Liver (tissue), 9 donors: ENCODE results near the gene ILK. TPM values are rescaled to one million over a fixed set of nuclear protein-coding genes. Genes with fewer than 3 reads are reported as not detected.

ENCODE experiments used
- DNase-seq: peaks from one replicate; pipeline ENCODE4 v3.0.0-alpha.2; 2017; ENCODE audit warnings: low spot score
- H3K27ac ChIP-seq, 2 donors: one replicate each; pipeline ENCODE4 v1.7.0; 2013; ENCODE audit warnings: inconsistent platforms in 2 of 2, low read length in 2 of 2, control low read depth in 1 of 2, low read depth in 1 of 2, mild to moderate bottlenecking in 1 of 2
- H3K27me3 ChIP-seq, 4 donors: one replicate each; pipeline versions ENCODE4 v1.6.1 to v1.7.0; 2013; ENCODE audit warnings: low read length in 3 of 4, inconsistent platforms in 1 of 4, mild to moderate bottlenecking in 1 of 4, moderate library complexity in 1 of 4; ENCODE audit not compliant: control insufficient read depth in 4 of 4, insufficient read depth in 4 of 4
- H3K36me3 ChIP-seq, 4 donors: one replicate each; pipeline versions ENCODE4 v1.6.1 to v1.7.0; 2013; ENCODE audit warnings: low read length in 3 of 4, mild to moderate bottlenecking in 3 of 4, low read depth in 1 of 4, moderate library complexity in 1 of 4; ENCODE audit not compliant: control insufficient read depth in 4 of 4, insufficient read depth in 3 of 4
- H3K4me1 ChIP-seq, 4 donors: one replicate each; pipeline versions ENCODE4 v1.6.1 to v1.7.0; 2013; ENCODE audit warnings: low read length in 3 of 4, mild to moderate bottlenecking in 3 of 4, moderate library complexity in 1 of 4; ENCODE audit not compliant: control insufficient read depth in 4 of 4, insufficient read depth in 4 of 4
- H3K4me3 ChIP-seq, 3 donors: one replicate each; pipeline versions ENCODE4 v1.6.1 to v1.7.0; 2013; ENCODE audit warnings: low read length in 3 of 3, control low read depth in 1 of 3, low read depth in 1 of 3, mild to moderate bottlenecking in 1 of 3
- H3K9ac ChIP-seq, 2 donors: one replicate each; pipeline ENCODE4 v1.7.0; 2013; ENCODE audit warnings: low read length in 2 of 2, mild to moderate bottlenecking in 2 of 2, moderate library complexity in 2 of 2, control low read depth in 1 of 2, low read depth in 1 of 2
- H3K9me3 ChIP-seq, 4 donors: one replicate each; pipeline versions ENCODE4 v1.6.1 to v1.7.0; 2013; ENCODE audit warnings: low read length in 3 of 4; ENCODE audit not compliant: control insufficient read depth in 4 of 4
- ATF3 ChIP-seq: IDR thresholded peaks from 2 replicates; pipeline ENCODE4 v1.6.1; 2016; ENCODE audit warnings: antibody characterized with exemption
- FOXA1 ChIP-seq: IDR thresholded peaks from 2 replicates; pipeline ENCODE4 v1.6.1; 2016; ENCODE audit warnings: antibody characterized with exemption
- FOXA2 ChIP-seq: IDR thresholded peaks from 2 replicates; pipeline ENCODE4 v1.6.1; 2016; ENCODE audit warnings: antibody characterized with exemption
- GABPA ChIP-seq, 2 donors: IDR thresholded peaks in 1 of 2; conservative IDR thresholded peaks in 1 of 2; 2 replicates each; pipeline ENCODE4 v1.6.1; 2016; ENCODE audit warnings: antibody characterized with exemption in 2 of 2, mild to moderate bottlenecking in 1 of 2, moderate library complexity in 1 of 2
- HNF4A ChIP-seq, 2 donors: conservative IDR thresholded peaks; 2 replicates each; pipeline ENCODE4 v1.6.1; 2016; ENCODE audit warnings: antibody characterized with exemption in 2 of 2, mild to moderate bottlenecking in 2 of 2
- HNF4G ChIP-seq: IDR thresholded peaks from 2 replicates; pipeline ENCODE4 v1.6.1; 2016; ENCODE audit warnings: antibody characterized with exemption
- JUND ChIP-seq, 2 donors: IDR thresholded peaks; 2 replicates each; pipeline ENCODE4 v1.6.1; 2016; ENCODE audit warnings: antibody characterized with exemption in 2 of 2
- MAX ChIP-seq: IDR thresholded peaks from 2 replicates; pipeline ENCODE4 v1.6.1; 2016; ENCODE audit warnings: antibody characterized with exemption
- NR2F2 ChIP-seq: IDR thresholded peaks from 2 replicates; pipeline ENCODE4 v1.6.1; 2016; ENCODE audit warnings: antibody characterized with exemption
- RAD21 ChIP-seq, 2 donors: IDR thresholded peaks; 2 replicates each; pipeline ENCODE4 v1.6.1; 2016; ENCODE audit warnings: antibody characterized with exemption in 2 of 2, mild to moderate bottlenecking in 2 of 2
- REST ChIP-seq: IDR thresholded peaks from 2 replicates; pipeline ENCODE4 v1.6.1; 2016; ENCODE audit warnings: antibody characterized with exemption, mild to moderate bottlenecking
- RXRA ChIP-seq, 2 donors: IDR thresholded peaks; 2 replicates each; pipeline ENCODE4 v1.6.1; 2017 to 2018; ENCODE audit warnings: antibody characterized with exemption in 2 of 2, mild to moderate bottlenecking in 1 of 2
- SP1 ChIP-seq: IDR thresholded peaks from 2 replicates; pipeline ENCODE4 v1.6.1; 2018; ENCODE audit warnings: antibody characterized with exemption, mild to moderate bottlenecking
- TAF1 ChIP-seq: conservative IDR thresholded peaks from 2 replicates; pipeline ENCODE4 v1.6.1; 2016; ENCODE audit warnings: antibody characterized with exemption, mild to moderate bottlenecking
- YY1 ChIP-seq: IDR thresholded peaks from 2 replicates; pipeline ENCODE4 v1.6.1; 2016; ENCODE audit warnings: antibody characterized with exemption, mild to moderate bottlenecking
- ZBTB33 ChIP-seq: IDR thresholded peaks from 2 replicates; pipeline ENCODE4 v1.6.1; 2016; ENCODE audit warnings: antibody characterized with exemption
- WGBS: extraction: QIAGEN DNeasy Blood & Tissue Kit; methylation state at CpG from one replicate; pipeline ENCODE4 v1.1.7; 2013; 5-methylcytosine and 5-hydroxymethylcytosine counted together
- polyA plus RNA-seq, 2 donors: library from polyadenylated mRNA; stranded (reverse) in 1 of 2; unstranded in 1 of 2; fragments of 200-250 nt in 1 of 2; fragments of >200 nt in 1 of 2; fragmentation: Nextera tagmentation in 1 of 2; extraction: Ambion mirVana in 1 of 2; gene quantifications; one replicate each; pipeline versions ENCODE4 v1.2.1 to v1.2.3, GENCODE V29; 2013 to 2015
- total RNA-seq, 2 donors: library from RNA; depleted of rRNA; stranded (reverse); fragments of >200 nt; gene quantifications; one replicate each; pipeline ENCODE4 v1.2.3, GENCODE V29; 2014
- donor health status: healthy.
- donor health status: healthy.
- donor health status: healthy.
- donor health status: healthy.
- donor health status: healthy.

The ILK gene
- total and polyA plus RNA-seq, 4 donors, result 29.6 to 69.1 (median 48.2) TPM

GRCh38 chr11:6606471-6607189, 3.1 kb downstream of the ILK start:
- TF ChIP-seq GABPA (IDR thresholded peaks at IDR 0.05 in 1 of 2, conservative IDR thresholded peaks at IDR 0.05 in 1 of 2), result peak; percentile 66 to 81
- peak; percentile 57 for TF ChIP-seq NR2F2
- TF ChIP-seq REST, result peak; percentile 21
- no peak for TF ChIP-seq HNF4G
- peak; percentile 70 for TF ChIP-seq SP1
- peak; percentile 21 for TF ChIP-seq ATF3
- TF ChIP-seq JUND (IDR thresholded peaks at IDR 0.05), result peak; percentile 87 to 92
- peak in 1 of 2 donors; percentile 10 for TF ChIP-seq RXRA (IDR thresholded peaks at IDR 0.05)
- peak in 1 of 2 donors; percentile 27 for TF ChIP-seq RAD21 (IDR thresholded peaks at IDR 0.05)
- peak in 1 of 2 donors; percentile 11 for TF ChIP-seq HNF4A (conservative IDR thresholded peaks at IDR 0.05)
- no peak for TF ChIP-seq FOXA1
- WGBS, result 30% methylated on average over 11 of the region's 11 CpGs
- H3K4me3 ChIP-seq, result no peak overlapping the region
- H3K27ac ChIP-seq, result peak overlapping the region; percentile 77 to 86
- peak; percentile 80 for DNase-seq
- H3K9ac ChIP-seq, result peak overlapping the region in 1 of 2 donors; percentile 5
- H3K9me3 ChIP-seq, result no peaks in the 10 kb centered on the region
- H3K4me1 ChIP-seq, result peaks cover 7 to 58% (median 43%) of the 10 kb centered on the region in 4 donors
- peaks cover 7 to 30% (median 27%) of the 10 kb centered on the region in 4 donors for H3K36me3 ChIP-seq
- H3K27me3 ChIP-seq, result no peaks in the 10 kb centered on the region

- TF ChIP-seq NR2F2, result no peak
- no peak for TF ChIP-seq JUND (IDR thresholded peaks at IDR 0.05)
- no peak for TF ChIP-seq FOXA1
- no peak for TF ChIP-seq ATF3
- TF ChIP-seq SP1, result no peak
- TF ChIP-seq REST, result no peak
- TF ChIP-seq MAX, result no peak
- no peak for TF ChIP-seq FOXA2
- no peak for TF ChIP-seq ZBTB33
- no peak for TF ChIP-seq YY1
- TF ChIP-seq TAF1, result no peak
- H3K4me3 ChIP-seq, result no peak overlapping the region
- H3K27me3 ChIP-seq, result no peaks in the 10 kb centered on the region
- H3K9me3 ChIP-seq, result no peaks in the 10 kb centered on the region
- H3K36me3 ChIP-seq, result peaks cover 7 to 30% (median 27%) of the 10 kb centered on the region in 4 donors
- H3K27ac ChIP-seq, result peak overlapping the region; percentile 58 to 77
- DNase-seq, result no peak
- peaks cover 3 to 52% (median 37%) of the 10 kb centered on the region in 4 donors for H3K4me1 ChIP-seq
- H3K9ac ChIP-seq, result peak overlapping the region in 1 of 2 donors; percentile 51
These were observed 3.7 kb downstream of the ILK start for GRCh38 chr11:6607190-6607795.
